Ishikawa (cell line): ENCODE results near the gene TNS3.

ENCODE experiments used
- CEBPB ChIP-seq: IDR thresholded peaks from 2 replicates; pipeline ENCODE4 v1.6.1; 2012
- CREB1 ChIP-seq: IDR thresholded peaks from 2 replicates; pipeline ENCODE4 v1.6.1; 2012; ENCODE audit warnings: low read depth
- EGR1 ChIP-seq: IDR thresholded peaks from 2 replicates; pipeline ENCODE4 v1.6.1; 2012
- EP300 ChIP-seq: IDR thresholded peaks from 2 replicates; pipeline ENCODE4 v1.6.1; 2012; ENCODE audit warnings: borderline replicate concordance
- FOXM1 ChIP-seq: IDR thresholded peaks from 2 replicates; pipeline ENCODE4 v1.6.1; 2012; ENCODE audit warnings: low read depth, borderline replicate concordance
- NFIC ChIP-seq: IDR thresholded peaks from 2 replicates; pipeline ENCODE4 v1.6.1; 2012
- RAD21 ChIP-seq: IDR thresholded peaks from 2 replicates; pipeline ENCODE4 v1.6.1; 2012; ENCODE audit warnings: low read depth
- TAF1 ChIP-seq: IDR thresholded peaks from 2 replicates; pipeline ENCODE4 v1.6.1; 2012; ENCODE audit warnings: low read depth, mild to moderate bottlenecking
- TCF12 ChIP-seq: IDR thresholded peaks from 2 replicates; pipeline ENCODE4 v1.6.1; 2012; ENCODE audit warnings: low read depth
- TEAD4 ChIP-seq: IDR thresholded peaks from 2 replicates; pipeline ENCODE4 v1.6.1; 2012
- YY1 ChIP-seq: IDR thresholded peaks from 2 replicates; pipeline ENCODE4 v1.6.1; 2012; ENCODE audit warnings: low read depth
- ZBTB7A ChIP-seq: IDR thresholded peaks from 2 replicates; pipeline ENCODE4 v1.6.1; 2012; ENCODE audit warnings: low read depth
- TF ChIP-seq, protein P1 (sequence below): IDR thresholded peaks from 2 replicates; pipeline ENCODE4 v1.6.1; 2012
- TF ChIP-seq, protein P2 (sequence below): IDR thresholded peaks from 2 replicates; pipeline ENCODE4 v1.6.1; 2012
- TF ChIP-seq, protein P3 (sequence below): IDR thresholded peaks from 2 replicates; pipeline ENCODE4 v1.6.1; 2012; ENCODE audit warnings: low read depth, mild to moderate bottlenecking

TNS3 gene

DNA sequence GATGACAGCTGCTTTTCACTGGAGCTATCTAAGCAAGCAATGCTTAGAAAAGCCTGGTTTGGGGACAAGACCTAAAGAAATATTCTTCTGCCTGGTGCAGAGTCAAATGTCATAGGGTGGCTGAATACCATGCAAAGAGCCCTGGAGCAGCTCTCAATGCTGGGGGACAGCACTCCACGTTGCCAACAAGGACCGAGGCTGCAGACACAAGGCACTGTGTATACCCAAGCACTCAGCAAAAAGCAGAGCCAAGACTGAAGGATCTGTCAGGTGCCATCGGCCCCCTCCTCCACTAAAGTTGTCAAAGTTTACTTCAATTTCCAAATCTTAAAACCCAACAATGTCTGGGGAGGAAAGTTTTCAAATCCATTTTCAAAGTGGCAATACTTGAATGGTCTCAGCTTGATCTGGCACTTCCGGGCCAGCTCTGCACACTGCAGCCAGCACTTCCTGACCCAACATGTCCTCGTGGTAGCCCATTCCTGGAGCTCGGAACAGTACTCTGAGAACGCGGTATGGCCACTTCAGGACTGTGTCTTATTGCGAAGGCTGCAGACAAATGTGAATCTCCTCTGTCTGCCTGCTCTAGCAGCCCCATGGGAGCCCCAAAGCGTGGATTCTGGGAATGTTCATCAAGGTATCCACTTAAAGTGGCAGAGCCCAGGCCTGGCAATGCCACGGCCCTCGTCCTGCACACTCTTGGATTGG, 191.8 kb downstream of the TNS3 start:
- TF ChIP-seq TCF12 (no peak), EP300 (no peak), EGR1 (no peak), CREB1 (no peak), TEAD4 (no peak), TAF1 (no peak), ZBTB7A (no peak)
- TF ChIP-seq, protein P1, sequence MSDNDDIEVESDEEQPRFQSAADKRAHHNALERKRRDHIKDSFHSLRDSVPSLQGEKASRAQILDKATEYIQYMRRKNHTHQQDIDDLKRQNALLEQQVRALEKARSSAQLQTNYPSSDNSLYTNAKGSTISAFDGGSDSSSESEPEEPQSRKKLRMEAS: no peak
- TF ChIP-seq, protein P2, sequence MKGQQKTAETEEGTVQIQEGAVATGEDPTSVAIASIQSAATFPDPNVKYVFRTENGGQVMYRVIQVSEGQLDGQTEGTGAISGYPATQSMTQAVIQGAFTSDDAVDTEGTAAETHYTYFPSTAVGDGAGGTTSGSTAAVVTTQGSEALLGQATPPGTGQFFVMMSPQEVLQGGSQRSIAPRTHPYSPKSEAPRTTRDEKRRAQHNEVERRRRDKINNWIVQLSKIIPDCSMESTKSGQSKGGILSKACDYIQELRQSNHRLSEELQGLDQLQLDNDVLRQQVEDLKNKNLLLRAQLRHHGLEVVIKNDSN: no peak

DNA sequence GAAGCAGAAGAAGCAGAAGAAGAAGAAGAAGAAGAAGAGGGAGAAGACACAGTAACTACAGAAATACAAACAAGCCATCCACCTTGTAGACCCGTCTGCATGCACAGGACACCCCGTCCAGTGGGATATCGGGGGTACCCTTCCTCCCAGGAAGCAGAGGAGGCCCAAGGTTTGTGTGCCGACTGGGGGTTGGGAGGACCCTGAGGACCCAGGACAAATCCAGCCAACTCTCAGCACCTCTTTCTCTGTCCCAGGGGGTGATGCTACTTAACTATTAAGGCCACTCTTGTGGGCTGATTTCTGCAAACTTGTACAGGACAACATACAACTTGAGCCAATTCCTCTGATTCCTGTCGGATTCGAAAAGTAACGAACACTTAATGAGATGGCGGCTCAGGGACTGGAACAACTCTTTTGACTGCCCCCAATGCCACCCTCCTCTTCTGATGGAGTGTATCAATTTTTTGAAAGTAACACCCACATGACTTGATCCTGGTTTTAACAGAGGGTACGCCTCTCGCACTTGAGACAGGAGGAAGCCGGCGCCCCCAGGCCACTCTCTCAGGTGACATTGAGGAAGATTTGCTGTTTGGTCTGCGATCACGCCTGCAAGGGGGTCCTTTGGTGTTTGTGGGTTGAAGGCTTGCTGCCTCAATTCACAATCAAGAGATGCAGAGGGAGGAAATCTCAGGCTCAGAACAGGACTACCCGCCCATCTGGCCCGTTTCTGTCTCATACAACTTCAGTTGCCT, 192.6 kb downstream of the TNS3 start:
- TF ChIP-seq CEBPB (no peak), FOXM1 (no peak), TAF1 (no peak), EP300 (no peak), ZBTB7A (no peak), YY1 (no peak), RAD21 (no peak), TCF12 (no peak)
- TF ChIP-seq, protein P3, sequence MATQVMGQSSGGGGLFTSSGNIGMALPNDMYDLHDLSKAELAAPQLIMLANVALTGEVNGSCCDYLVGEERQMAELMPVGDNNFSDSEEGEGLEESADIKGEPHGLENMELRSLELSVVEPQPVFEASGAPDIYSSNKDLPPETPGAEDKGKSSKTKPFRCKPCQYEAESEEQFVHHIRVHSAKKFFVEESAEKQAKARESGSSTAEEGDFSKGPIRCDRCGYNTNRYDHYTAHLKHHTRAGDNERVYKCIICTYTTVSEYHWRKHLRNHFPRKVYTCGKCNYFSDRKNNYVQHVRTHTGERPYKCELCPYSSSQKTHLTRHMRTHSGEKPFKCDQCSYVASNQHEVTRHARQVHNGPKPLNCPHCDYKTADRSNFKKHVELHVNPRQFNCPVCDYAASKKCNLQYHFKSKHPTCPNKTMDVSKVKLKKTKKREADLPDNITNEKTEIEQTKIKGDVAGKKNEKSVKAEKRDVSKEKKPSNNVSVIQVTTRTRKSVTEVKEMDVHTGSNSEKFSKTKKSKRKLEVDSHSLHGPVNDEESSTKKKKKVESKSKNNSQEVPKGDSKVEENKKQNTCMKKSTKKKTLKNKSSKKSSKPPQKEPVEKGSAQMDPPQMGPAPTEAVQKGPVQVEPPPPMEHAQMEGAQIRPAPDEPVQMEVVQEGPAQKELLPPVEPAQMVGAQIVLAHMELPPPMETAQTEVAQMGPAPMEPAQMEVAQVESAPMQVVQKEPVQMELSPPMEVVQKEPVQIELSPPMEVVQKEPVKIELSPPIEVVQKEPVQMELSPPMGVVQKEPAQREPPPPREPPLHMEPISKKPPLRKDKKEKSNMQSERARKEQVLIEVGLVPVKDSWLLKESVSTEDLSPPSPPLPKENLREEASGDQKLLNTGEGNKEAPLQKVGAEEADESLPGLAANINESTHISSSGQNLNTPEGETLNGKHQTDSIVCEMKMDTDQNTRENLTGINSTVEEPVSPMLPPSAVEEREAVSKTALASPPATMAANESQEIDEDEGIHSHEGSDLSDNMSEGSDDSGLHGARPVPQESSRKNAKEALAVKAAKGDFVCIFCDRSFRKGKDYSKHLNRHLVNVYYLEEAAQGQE: no peak
- TF ChIP-seq, protein P2: no peak

DNA sequence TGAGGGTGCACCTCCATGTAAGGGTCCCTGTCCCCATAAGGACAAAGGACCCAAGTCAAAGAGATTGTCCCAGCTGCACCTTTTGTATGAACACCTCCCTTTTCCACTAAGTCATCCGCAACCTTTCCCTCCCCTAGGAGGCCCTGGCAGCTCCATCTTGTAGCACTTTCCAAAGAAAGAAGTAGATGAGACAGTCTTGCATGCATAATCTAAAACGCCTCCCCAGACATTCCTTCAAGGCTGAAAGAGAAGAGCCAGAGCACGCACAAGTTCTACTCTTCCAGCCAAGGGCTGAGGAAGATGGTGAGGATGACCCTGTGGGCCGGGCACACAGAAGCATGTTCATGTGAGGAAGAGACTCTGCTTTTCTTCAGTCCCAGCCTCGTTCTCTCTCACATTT, 194.4 kb downstream of the TNS3 start:
- TF ChIP-seq TCF12 (no peak), EGR1 (no peak), FOXM1 (no peak), CEBPB (no peak), EP300 (no peak), YY1 (no peak), RAD21 (no peak), CREB1 (no peak), TEAD4 (no peak)
- TF ChIP-seq, protein P1: no peak
- TF ChIP-seq, protein P2: no peak
- TF ChIP-seq, protein P3: no peak

DNA sequence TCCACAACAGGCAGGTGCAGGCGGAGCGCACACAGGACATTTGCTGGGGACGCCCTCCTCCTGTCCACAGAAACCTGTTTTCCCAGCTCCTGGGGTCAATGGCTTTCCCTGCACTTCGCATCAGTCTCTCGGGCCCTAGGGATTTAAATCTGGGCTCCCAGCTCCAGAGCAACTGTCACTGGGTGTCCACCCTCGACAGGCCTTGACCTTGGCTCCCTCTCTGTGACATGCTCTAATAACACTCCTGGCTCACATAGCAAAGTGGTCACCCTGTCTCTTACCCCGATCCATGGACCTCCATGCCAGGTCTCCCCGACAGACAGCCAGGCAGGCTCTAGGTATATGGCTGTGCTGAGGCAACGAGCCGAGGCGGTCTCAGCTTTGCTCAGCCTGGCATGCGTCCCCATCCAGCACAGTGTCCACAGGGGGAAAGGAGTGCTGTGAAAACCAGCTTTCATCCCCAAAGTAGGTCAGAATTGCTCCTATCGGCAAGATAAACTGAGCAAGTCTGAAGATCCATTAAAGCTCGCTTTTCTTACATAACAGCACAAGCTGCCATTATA, 195.6 kb downstream of the TNS3 start:
- TF ChIP-seq CEBPB: no peak
- TF ChIP-seq, protein P2: no peak

DNA sequence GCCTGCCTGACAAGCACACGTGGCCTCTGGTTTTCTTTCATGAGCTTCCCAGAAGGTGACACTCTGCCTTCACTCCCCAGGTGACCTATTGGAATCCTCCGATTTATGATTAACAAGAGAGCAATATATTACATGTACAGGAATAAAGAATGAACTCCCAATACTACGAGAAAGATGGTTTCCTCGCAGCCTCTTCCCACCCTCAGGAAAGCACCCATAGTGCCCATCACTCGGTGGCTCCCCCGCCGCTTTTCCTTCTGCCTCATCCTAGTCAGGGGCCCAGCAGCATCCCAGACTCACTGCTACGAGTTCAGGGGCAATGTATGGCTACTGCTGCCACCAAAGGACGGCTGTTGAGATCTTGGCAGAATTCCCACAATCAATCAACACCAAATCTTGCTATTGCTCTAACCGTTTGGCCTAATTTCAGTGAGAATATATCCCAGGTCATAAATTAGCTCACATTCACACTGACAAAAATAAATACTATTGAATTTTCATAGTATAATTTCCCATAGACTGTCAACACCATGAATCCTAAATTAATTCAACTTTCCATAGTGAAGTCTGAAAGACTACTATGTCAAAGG, 196.3 kb downstream of the TNS3 start:
- TF ChIP-seq EP300 (no peak), CREB1 (no peak), NFIC (no peak), CEBPB (no peak), TCF12 (no peak), EGR1 (no peak), YY1 (no peak)
- TF ChIP-seq, protein P1: no peak
- TF ChIP-seq, protein P3: no peak
- TF ChIP-seq, protein P2: no peak
